ENCODE results near the gene PTPRN2.

Gene PTPRN2

GRCh38 chr7:158244430-158244829, 343.2 kb downstream of the PTPRN2 start:
- no peak for TF ChIP-seq CTCF (IDR thresholded peaks at IDR 0.05; ENCODE audit: borderline replicate concordance, insufficient read depth, low read depth, low read length)
- H3K4me3 ChIP-seq (ENCODE audit: low read depth, low read length), result no peak overlapping the region

GRCh38 chr7:158241919-158242318, 345.7 kb downstream of the PTPRN2 start:
- TF ChIP-seq CTCF (IDR thresholded peaks at IDR 0.05; ENCODE audit: borderline replicate concordance, insufficient read depth, low read depth, low read length), result no peak
- H3K4me3 ChIP-seq (ENCODE audit: low read depth, low read length), result no peak overlapping the region

GRCh38 chr7:158240801-158241200, 346.8 kb downstream of the PTPRN2 start:
- TF ChIP-seq CTCF (IDR thresholded peaks at IDR 0.05; ENCODE audit: borderline replicate concordance, insufficient read depth, low read depth, low read length), result no peak
- no peak overlapping the region for H3K4me3 ChIP-seq (ENCODE audit: low read depth, low read length)

- TF ChIP-seq CTCF (IDR thresholded peaks at IDR 0.05; ENCODE audit: borderline replicate concordance, insufficient read depth, low read depth, low read length), result no peak
- H3K4me3 ChIP-seq (ENCODE audit: low read depth, low read length), result no peak overlapping the region
Observed at GRCh38 chr7:158239290-158239981, 348.2 kb downstream of the PTPRN2 start.

- TF ChIP-seq CTCF (IDR thresholded peaks at IDR 0.05; ENCODE audit: borderline replicate concordance, insufficient read depth, low read depth, low read length), result no peak
- no peak overlapping the region for H3K4me3 ChIP-seq (ENCODE audit: low read depth, low read length)
Observed at GRCh38 chr7:158238616-158239289, 348.9 kb downstream of the PTPRN2 start.

- no peak overlapping the region for H3K4me3 ChIP-seq (ENCODE audit: low read depth, low read length)
- TF ChIP-seq CTCF (IDR thresholded peaks at IDR 0.05; ENCODE audit: borderline replicate concordance, insufficient read depth, low read depth, low read length), result no peak
Observed at GRCh38 chr7:158237672-158238335, 349.8 kb downstream of the PTPRN2 start.
